ENCODE measurements around the gene LINGO4. TPM values are rescaled to one million over a fixed set of nuclear protein-coding genes. Genes with fewer than 3 reads are reported as not detected.

The LINGO4 gene
- total RNA-seq, 3 donors from 2014 or later: 0.23 to 0.54 (median 0.24) TPM

DNA sequence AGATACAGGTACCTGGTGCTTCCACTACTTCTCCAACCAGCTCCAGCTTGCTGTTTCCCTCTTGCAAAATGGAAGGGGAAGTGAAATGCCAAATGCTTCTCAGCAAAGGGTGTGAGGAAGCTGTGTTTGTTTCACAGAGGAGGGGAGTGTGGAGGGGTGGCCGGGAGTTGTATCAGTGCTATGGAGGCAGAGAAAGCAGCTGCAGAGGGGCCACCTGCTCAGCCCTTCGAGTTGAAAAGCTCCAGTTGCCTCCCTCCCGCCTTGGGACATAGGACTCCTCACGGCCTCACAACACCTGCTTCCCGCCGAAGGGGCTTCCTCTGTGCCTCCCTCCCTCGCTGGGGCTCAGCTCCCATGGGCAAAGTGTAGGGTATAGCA, 12.1 kb upstream of the LINGO4 start:
- no peak overlapping the region for H3K4me3 ChIP-seq
- H3K9me3 ChIP-seq: no peaks in the 10 kb centered on the region
- intact Hi-C loops (cut with DNase I, micrococcal nuclease): no loop called here
- H3K36me3 ChIP-seq (ENCODE audit: low read depth): no peaks in the 10 kb centered on the region
- ATAC-seq (no peak), DNase-seq (no peak)
- H3K4me1 ChIP-seq (ENCODE audit: low read depth): no peaks in the 10 kb centered on the region
- TF ChIP-seq, protein P1, sequence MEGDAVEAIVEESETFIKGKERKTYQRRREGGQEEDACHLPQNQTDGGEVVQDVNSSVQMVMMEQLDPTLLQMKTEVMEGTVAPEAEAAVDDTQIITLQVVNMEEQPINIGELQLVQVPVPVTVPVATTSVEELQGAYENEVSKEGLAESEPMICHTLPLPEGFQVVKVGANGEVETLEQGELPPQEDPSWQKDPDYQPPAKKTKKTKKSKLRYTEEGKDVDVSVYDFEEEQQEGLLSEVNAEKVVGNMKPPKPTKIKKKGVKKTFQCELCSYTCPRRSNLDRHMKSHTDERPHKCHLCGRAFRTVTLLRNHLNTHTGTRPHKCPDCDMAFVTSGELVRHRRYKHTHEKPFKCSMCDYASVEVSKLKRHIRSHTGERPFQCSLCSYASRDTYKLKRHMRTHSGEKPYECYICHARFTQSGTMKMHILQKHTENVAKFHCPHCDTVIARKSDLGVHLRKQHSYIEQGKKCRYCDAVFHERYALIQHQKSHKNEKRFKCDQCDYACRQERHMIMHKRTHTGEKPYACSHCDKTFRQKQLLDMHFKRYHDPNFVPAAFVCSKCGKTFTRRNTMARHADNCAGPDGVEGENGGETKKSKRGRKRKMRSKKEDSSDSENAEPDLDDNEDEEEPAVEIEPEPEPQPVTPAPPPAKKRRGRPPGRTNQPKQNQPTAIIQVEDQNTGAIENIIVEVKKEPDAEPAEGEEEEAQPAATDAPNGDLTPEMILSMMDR (IDR thresholded peaks at IDR 0.05): no peak

DNA sequence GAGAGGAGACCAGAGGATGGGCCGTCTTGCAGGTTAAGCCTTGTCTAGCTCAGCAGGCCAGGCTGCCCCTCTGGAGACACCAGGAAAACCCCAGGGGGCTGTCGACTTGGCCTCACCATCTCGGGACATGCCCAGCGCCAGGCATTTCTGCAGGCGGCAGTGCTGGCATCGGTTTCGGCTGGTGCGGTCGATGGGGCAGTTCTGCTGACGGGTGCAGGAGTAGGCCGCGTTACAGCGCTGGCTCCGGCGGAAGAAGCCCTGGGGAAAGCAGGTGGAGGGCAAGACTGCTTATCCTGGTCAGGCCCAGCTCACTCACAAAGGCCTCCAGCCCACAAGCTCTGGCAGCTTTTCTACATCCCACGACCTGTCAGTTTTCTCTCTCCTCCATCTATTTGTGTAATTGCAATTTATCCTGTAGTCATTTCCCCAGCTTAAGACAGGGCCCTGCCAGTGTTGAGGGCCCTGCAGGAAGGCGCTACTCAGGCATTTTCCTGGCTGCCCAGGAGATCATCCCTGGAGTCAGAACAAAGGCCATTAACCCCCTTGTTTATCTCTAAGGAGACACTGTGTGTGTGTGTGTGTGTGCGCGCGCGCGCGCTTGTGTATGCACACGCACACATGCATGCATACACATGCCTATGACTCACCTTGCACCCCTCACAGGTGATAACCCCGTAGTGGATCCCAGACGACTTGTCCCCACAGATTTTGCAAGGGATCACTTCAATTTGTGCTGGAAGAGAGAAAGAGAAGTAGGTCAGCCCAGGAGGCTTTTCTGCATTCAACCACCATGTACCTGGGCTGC, 11.5 kb upstream of the LINGO4 start:
- Histone ChIP-seq H3K9me3 (no peaks in the 10 kb centered on the region), H3K4me3 (no peak overlapping the region), H3K36me3 (ENCODE audit: low read depth) (no peaks in the 10 kb centered on the region), H3K4me1 (ENCODE audit: low read depth) (no peaks in the 10 kb centered on the region)
- TF ChIP-seq, protein P1 (IDR thresholded peaks at IDR 0.05): no peak
- intact Hi-C loops (cut with DNase I, micrococcal nuclease): no loop called here
- no peak for ATAC-seq
- DNase-seq: no peak

DNA sequence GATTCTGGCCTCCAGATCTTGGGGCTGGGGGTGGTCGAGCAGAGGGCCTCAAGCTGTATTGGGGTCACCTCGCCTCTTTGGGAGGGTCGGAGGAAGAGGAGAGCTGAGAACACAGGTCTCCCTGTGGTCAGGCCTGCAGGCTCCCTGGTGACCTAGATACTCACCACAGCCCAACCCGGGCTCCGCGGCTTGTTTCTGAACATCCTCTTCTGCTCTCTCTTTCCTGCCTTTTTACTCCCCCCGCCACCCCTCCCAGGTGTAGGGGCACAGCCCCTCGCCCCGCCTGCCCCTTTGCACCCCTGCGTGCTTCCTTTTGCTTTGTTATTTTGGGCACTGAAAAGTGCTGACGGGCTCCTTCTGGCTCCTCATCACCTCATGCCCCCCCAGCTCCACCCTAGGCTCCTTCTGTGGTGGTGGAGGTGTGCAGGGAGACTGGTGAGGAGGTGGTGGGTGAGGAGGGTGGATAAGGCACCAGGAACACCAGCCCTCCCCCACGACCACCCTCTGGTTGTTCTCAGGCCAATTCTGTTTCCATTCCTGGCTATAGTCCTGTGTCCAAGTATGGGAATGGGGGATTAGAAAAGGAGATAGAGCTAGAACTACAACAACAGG, 10.6 kb upstream of the LINGO4 start:
- no peak overlapping the region for H3K4me3 ChIP-seq
- intact Hi-C loops (cut with DNase I, micrococcal nuclease): no loop called here
- H3K9me3 ChIP-seq: no peaks in the 10 kb centered on the region
- ATAC-seq (peak; percentile 58), DNase-seq (peak in 2 of 3 donors; percentile 61 to 77)
- H3K36me3 ChIP-seq (ENCODE audit: low read depth): no peaks in the 10 kb centered on the region
- TF ChIP-seq, protein P1 (IDR thresholded peaks at IDR 0.05): no peak
- no peaks in the 10 kb centered on the region for H3K4me1 ChIP-seq (ENCODE audit: low read depth)

DNA sequence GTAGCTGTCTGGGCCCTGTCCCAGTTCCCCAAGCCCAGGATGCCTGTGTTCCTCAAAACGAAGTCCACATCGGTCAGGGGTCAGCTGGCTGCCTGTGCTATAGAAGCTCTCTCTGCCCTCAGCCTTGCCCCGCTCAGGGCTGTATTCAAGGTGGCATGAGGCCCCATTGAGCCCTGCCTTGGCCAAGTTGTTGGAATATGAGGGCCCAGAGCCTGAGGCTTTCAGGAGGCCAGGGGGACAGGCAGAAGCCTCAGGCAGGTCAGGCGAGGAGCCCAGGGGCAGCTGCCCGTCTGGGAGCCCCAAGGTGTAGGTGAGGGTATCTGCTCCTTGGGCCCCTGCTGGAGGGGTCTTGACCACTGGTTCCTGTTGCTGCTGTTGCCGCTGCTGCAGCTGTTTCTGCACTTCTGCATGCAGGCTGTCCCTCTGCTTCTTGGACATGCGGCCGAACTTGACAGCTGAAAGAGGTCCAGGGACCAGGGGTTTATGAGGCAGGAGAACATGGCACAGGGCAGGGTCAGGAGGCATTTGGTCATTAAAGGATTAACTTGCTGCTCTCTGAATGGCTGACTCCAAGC, 9.8 kb upstream of the LINGO4 start:
- DNase-seq: no peak

DNA sequence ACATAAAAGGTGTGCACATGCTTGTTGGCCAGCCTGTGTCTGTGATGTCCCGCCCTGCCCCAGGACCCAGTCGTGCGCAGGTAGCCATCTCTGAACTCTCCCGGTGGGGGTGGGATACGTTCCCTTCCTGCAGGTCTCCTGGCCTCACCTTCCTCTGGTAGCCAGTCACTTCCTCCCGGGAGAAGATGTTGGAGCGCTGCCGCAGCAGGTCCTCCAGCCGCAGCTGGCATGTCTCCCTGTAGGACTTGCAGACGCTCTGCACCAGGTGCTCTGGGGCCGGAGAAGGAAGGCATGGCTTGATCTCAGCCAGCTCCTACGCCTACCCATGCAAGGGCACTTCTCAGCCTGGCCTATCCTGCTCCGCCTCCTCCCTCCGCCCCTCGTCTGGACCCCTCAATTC, 9.2 kb upstream of the LINGO4 start:
- DNase-seq (no peak), ATAC-seq (no peak)
- TF ChIP-seq, protein P1 (IDR thresholded peaks at IDR 0.05): no peak
- intact Hi-C loops (cut with DNase I, micrococcal nuclease): no loop called here
- Histone ChIP-seq H3K4me1 (ENCODE audit: low read depth) (no peaks in the 10 kb centered on the region), H3K4me3 (no peak overlapping the region), H3K9me3 (no peaks in the 10 kb centered on the region), H3K36me3 (ENCODE audit: low read depth) (no peaks in the 10 kb centered on the region)

More for the DNA sequence above, 9.8 kb upstream of the LINGO4 start:
- ATAC-seq: no peak
- TF ChIP-seq, protein P1 (IDR thresholded peaks at IDR 0.05): no peak
- no peaks in the 10 kb centered on the region for H3K4me1 ChIP-seq (ENCODE audit: low read depth)
- H3K4me3 ChIP-seq: no peak overlapping the region
- no peaks in the 10 kb centered on the region for H3K36me3 ChIP-seq (ENCODE audit: low read depth)
- intact Hi-C loops (cut with DNase I, micrococcal nuclease): no loop called here
- no peaks in the 10 kb centered on the region for H3K9me3 ChIP-seq
